Measurements from ENCODE around the gene PTAFR.

Gene PTAFR

GRCh38 chr1:28109639-28110038 lies 66.9 kb downstream of the PTAFR start:
- Histone ChIP-seq H3K9me3 (ENCODE audit: low read length) (no peaks in the 10 kb centered on the region), H3F3A (ENCODE audit: insufficient read depth, low read length) (no peaks in the 10 kb centered on the region), H2AFZ (ENCODE audit: low read length) (no peak overlapping the region), H3K79me2 (ENCODE audit: insufficient read depth, low read length) (no peaks in the 10 kb centered on the region), H3K27ac (ENCODE audit: low read depth, low read length, poor library complexity, severe bottlenecking) (no peak overlapping the region), H3K9ac (ENCODE audit: low read length) (no peak overlapping the region), H3K9me2 (ENCODE audit: low read depth, low read length) (no peaks in the 10 kb centered on the region), H4K20me1 (ENCODE audit: insufficient read depth, low read length) (no peaks in the 10 kb centered on the region), H3K27me3 (ENCODE audit: insufficient read depth, low read length) (no peaks in the 10 kb centered on the region), H3K36me3 (ENCODE audit: insufficient read depth, low read length) (no peaks in the 10 kb centered on the region), H3K4me1 (ENCODE audit: insufficient read depth, low read length, severe bottlenecking) (peaks cover 8% of the 10 kb centered on the region), H3K4me2 (ENCODE audit: low read length) (no peak overlapping the region), H3K4me3 (ENCODE audit: low read depth, low read length, poor library complexity, severe bottlenecking) (no peak overlapping the region)
- TF ChIP-seq, protein P1, sequence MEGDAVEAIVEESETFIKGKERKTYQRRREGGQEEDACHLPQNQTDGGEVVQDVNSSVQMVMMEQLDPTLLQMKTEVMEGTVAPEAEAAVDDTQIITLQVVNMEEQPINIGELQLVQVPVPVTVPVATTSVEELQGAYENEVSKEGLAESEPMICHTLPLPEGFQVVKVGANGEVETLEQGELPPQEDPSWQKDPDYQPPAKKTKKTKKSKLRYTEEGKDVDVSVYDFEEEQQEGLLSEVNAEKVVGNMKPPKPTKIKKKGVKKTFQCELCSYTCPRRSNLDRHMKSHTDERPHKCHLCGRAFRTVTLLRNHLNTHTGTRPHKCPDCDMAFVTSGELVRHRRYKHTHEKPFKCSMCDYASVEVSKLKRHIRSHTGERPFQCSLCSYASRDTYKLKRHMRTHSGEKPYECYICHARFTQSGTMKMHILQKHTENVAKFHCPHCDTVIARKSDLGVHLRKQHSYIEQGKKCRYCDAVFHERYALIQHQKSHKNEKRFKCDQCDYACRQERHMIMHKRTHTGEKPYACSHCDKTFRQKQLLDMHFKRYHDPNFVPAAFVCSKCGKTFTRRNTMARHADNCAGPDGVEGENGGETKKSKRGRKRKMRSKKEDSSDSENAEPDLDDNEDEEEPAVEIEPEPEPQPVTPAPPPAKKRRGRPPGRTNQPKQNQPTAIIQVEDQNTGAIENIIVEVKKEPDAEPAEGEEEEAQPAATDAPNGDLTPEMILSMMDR (IDR thresholded peaks at IDR 0.05; ENCODE audit: low read length): no peak
- TF ChIP-seq EZH2 (IDR thresholded peaks at IDR 0.05; ENCODE audit: borderline replicate concordance, low read length): no peak

GRCh38 chr1:28108001-28108400 lies 68.5 kb downstream of the PTAFR start:
- Histone ChIP-seq H3K4me2 (ENCODE audit: low read length) (no peak overlapping the region), H3K4me1 (ENCODE audit: insufficient read depth, low read length, severe bottlenecking) (peaks cover 8% of the 10 kb centered on the region), H3K27ac (ENCODE audit: low read depth, low read length, poor library complexity, severe bottlenecking) (no peak overlapping the region)

GRCh38 chr1:28104866-28105467 lies 71.5 kb downstream of the PTAFR start:
- H3K4me3 ChIP-seq (ENCODE audit: low read depth, low read length, poor library complexity, severe bottlenecking): no peak overlapping the region

More at GRCh38 chr1:28108001-28108400, 68.5 kb downstream of the PTAFR start:
- Histone ChIP-seq H4K20me1 (ENCODE audit: insufficient read depth, low read length) (no peaks in the 10 kb centered on the region), H2AFZ (ENCODE audit: low read length) (no peak overlapping the region), H3K27me3 (ENCODE audit: insufficient read depth, low read length) (no peaks in the 10 kb centered on the region), H3K9me3 (ENCODE audit: low read length) (no peaks in the 10 kb centered on the region), H3F3A (ENCODE audit: insufficient read depth, low read length) (no peaks in the 10 kb centered on the region), H3K4me3 (ENCODE audit: low read depth, low read length, poor library complexity, severe bottlenecking) (no peak overlapping the region), H3K9me2 (ENCODE audit: low read depth, low read length) (no peaks in the 10 kb centered on the region), H3K9ac (ENCODE audit: low read length) (no peak overlapping the region), H3K79me2 (ENCODE audit: insufficient read depth, low read length) (no peaks in the 10 kb centered on the region), H3K36me3 (ENCODE audit: insufficient read depth, low read length) (no peaks in the 10 kb centered on the region)
- TF ChIP-seq EZH2 (IDR thresholded peaks at IDR 0.05; ENCODE audit: borderline replicate concordance, low read length): no peak
- TF ChIP-seq, protein P1 (IDR thresholded peaks at IDR 0.05; ENCODE audit: low read length): no peak

More at GRCh38 chr1:28104866-28105467, 71.5 kb downstream of the PTAFR start:
- no peaks in the 10 kb centered on the region for H3K79me2 ChIP-seq (ENCODE audit: insufficient read depth, low read length)
- H3K9ac ChIP-seq (ENCODE audit: low read length): no peak overlapping the region
- no peaks in the 10 kb centered on the region for H3K36me3 ChIP-seq (ENCODE audit: insufficient read depth, low read length)
- H3K27me3 ChIP-seq (ENCODE audit: insufficient read depth, low read length): no peaks in the 10 kb centered on the region
- H4K20me1 ChIP-seq (ENCODE audit: insufficient read depth, low read length): no peaks in the 10 kb centered on the region
- no peaks in the 10 kb centered on the region for H3F3A ChIP-seq (ENCODE audit: insufficient read depth, low read length)
- no peak overlapping the region for H3K4me2 ChIP-seq (ENCODE audit: low read length)
- H2AFZ ChIP-seq (ENCODE audit: low read length): no peak overlapping the region
- H3K9me3 ChIP-seq (ENCODE audit: low read length): no peaks in the 10 kb centered on the region
- H3K4me1 ChIP-seq (ENCODE audit: insufficient read depth, low read length, severe bottlenecking): no peaks in the 10 kb centered on the region
- H3K27ac ChIP-seq (ENCODE audit: low read depth, low read length, poor library complexity, severe bottlenecking): no peak overlapping the region
- no peak for TF ChIP-seq EZH2 (IDR thresholded peaks at IDR 0.05; ENCODE audit: borderline replicate concordance, low read length)
- TF ChIP-seq, protein P1 (IDR thresholded peaks at IDR 0.05; ENCODE audit: low read length): no peak
- no peaks in the 10 kb centered on the region for H3K9me2 ChIP-seq (ENCODE audit: low read depth, low read length)
